Keratinocyte (primary cell): Measurements from ENCODE around the gene BRD7. TPM values are rescaled to one million over a fixed set of nuclear protein-coding genes. Genes with fewer than 3 reads are reported as not detected.

Experiments used
- DNase-seq: peaks from one replicate; pipeline ENCODE4 v3.0.0-alpha.2; 2011; ENCODE audit warnings: low read depth, missing footprints, low spot score
- FAIRE-seq: peaks from 2 replicates; lab custom pipeline; 2011; peaks lifted over from hg19 to GRCh38; lab: Jason Lieb, UNC
- H2AFZ ChIP-seq: 2 replicates; pipeline ENCODE4 v1.6.0; 2012; ENCODE audit warnings: low read length, control low read depth, inconsistent platforms; ENCODE audit not compliant: control insufficient read depth
- H3K27ac ChIP-seq: 2 replicates; pipeline ENCODE4 v1.5.1; 2011; ENCODE audit warnings: low read length; ENCODE audit not compliant: control insufficient read depth, insufficient read depth
- H3K27me3 ChIP-seq: 3 replicates; pipeline ENCODE4 v1.6.0; 2011; ENCODE audit warnings: low read length; ENCODE audit not compliant: control insufficient read depth, insufficient read depth; ENCODE audit errors: extremely low read depth
- H3K36me3 ChIP-seq, 2 experiments: 2 replicates in 1 of 2; 3 replicates in 1 of 2; pipeline ENCODE4 v1.5.1; 2011; ENCODE audit warnings: low read length in 2 of 2, mild to moderate bottlenecking in 1 of 2; ENCODE audit not compliant: control insufficient read depth in 2 of 2, insufficient read depth in 2 of 2; ENCODE audit errors: extremely low read depth in 1 of 2
- H3K4me1 ChIP-seq: 3 replicates; pipeline ENCODE4 v1.5.1; 2011; ENCODE audit warnings: low read length; ENCODE audit not compliant: control insufficient read depth, insufficient read depth; ENCODE audit errors: extremely low read depth
- H3K4me2 ChIP-seq: 3 replicates; pipeline ENCODE4 v1.6.0; 2011; ENCODE audit warnings: low read depth, low read length; ENCODE audit not compliant: control insufficient read depth, insufficient read depth; ENCODE audit errors: extremely low read depth
- H3K4me3 ChIP-seq, 3 experiments: fragments of 200-600 bp in 1 of 3; sonication (generic) in 1 of 3; 2 replicates in 2 of 3; 3 replicates in 1 of 3; pipeline ENCODE4 v1.5.1; 2011 to 2016; ENCODE audit warnings: low read length in 3 of 3, mild to moderate bottlenecking in 3 of 3, control low read depth in 2 of 3, inconsistent platforms in 1 of 3, low read depth in 1 of 3, mixed read lengths in 1 of 3, mixed run types in 1 of 3, moderate library complexity in 1 of 3; ENCODE audit not compliant: control insufficient read depth in 2 of 3, insufficient read depth in 2 of 3; ENCODE audit errors: extremely low read depth in 1 of 3
- H3K79me2 ChIP-seq: 2 replicates; pipeline ENCODE4 v1.6.0; 2012; ENCODE audit warnings: low read length; ENCODE audit not compliant: control insufficient read depth, insufficient read depth
- H3K9ac ChIP-seq: 3 replicates; pipeline ENCODE4 v1.6.0; 2011; ENCODE audit warnings: low read length; ENCODE audit not compliant: control insufficient read depth, insufficient read depth; ENCODE audit errors: extremely low read depth
- H3K9me1 ChIP-seq: 3 replicates; pipeline ENCODE4 v1.6.0; 2011; ENCODE audit warnings: low read length; ENCODE audit not compliant: control insufficient read depth, insufficient read depth; ENCODE audit errors: extremely low read depth
- H3K9me3 ChIP-seq: 2 replicates; pipeline ENCODE4 v1.5.1; 2012; ENCODE audit warnings: low read depth, low read length; ENCODE audit not compliant: control insufficient read depth
- H4K20me1 ChIP-seq: 3 replicates; pipeline ENCODE4 v1.6.0; 2011; ENCODE audit warnings: low read length; ENCODE audit not compliant: control insufficient read depth, insufficient read depth; ENCODE audit errors: extremely low read depth
- EZH2 ChIP-seq: IDR thresholded peaks from one replicate; pipeline ENCODE4 v1.6.1; 2012; ENCODE audit warnings: inconsistent platforms, mild to moderate bottlenecking, low read length, moderate library complexity
- dilution Hi-C: fragments of 300-500 bp; cut with MboI; formaldehyde crosslinking; loops from one replicate; pipeline ENCODE4 v1.7.0; 2020; ENCODE audit warnings: low sequenced_read_pairs; ENCODE audit not compliant: extremely low pct_ligation_motif_present
- polyA plus RNA-seq, 5 experiments: library from polyadenylated mRNA; depleted of rRNA in 3 of 5; stranded (reverse) in 3 of 5; stranded (forward) in 1 of 5; unstranded in 1 of 5; fragments of >200 nt; gene quantifications; 1 replicate in 1 of 5; 2 replicates in 3 of 5; 3 replicates in 1 of 5; pipeline versions ENCODE4 v1.2.1 to v1.2.3, GENCODE V29; 2011 to 2012; ENCODE audit warnings: missing spikeins in 2 of 5, low read depth in 1 of 5, low replicate concordance in 1 of 5
- TF ChIP-seq, protein P1 (sequence below), 3 experiments: IDR thresholded peaks in 1 of 3; conservative IDR thresholded peaks in 1 of 3; optimal IDR thresholded peaks in 1 of 3; 2 replicates in 2 of 3; 3 replicates in 1 of 3; pipeline versions ENCODE3 to v1.5.1; 2011; ENCODE audit warnings: low read length in 3 of 3, mild to moderate bottlenecking in 3 of 3, moderate library complexity in 2 of 3, control low read depth in 1 of 3, inconsistent platforms in 1 of 3; ENCODE audit not compliant: insufficient read depth in 2 of 3; ENCODE audit errors: extremely low read depth in 1 of 3

Gene BRD7
- polyA plus RNA-seq, 1 donor (not counting 4 experiments of a cell fraction or from before 2014, with no cell fraction given), result 66.6 TPM

DNA sequence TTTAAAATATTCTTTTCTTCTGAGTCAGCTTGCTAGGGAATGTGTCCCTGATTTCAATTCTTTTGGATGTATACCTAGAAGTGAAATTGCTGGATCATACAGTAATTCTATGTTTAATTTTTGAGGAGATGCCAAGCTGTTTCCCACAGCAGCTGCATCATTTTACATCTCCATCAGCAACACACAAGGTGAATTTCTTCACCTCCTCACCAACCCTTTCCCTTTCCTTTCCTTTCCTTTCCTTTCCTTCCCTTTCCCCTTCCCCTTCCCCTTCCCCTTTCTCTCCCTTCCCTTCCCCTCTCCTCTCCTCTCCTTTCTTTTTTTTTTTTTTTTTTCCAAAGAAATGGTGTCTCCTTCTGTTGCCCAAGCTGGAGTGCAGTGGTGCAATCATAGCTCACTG, 45.4 kb upstream of the BRD7 start:
- Histone ChIP-seq H3K4me1 (no peaks in the 10 kb centered on the region), H3K27ac (no peak overlapping the region), H3K9me3 (no peaks in the 10 kb centered on the region), H3K9ac (no peak overlapping the region), H3K4me2 (no peak overlapping the region), H3K36me3 (no peaks in the 10 kb centered on the region), H3K79me2 (no peaks in the 10 kb centered on the region), H4K20me1 (no peaks in the 10 kb centered on the region), H3K27me3 (no peaks in the 10 kb centered on the region), H3K9me1 (no peaks in the 10 kb centered on the region), H3K4me3 (no peak overlapping the region), H2AFZ (no peak overlapping the region)
- TF ChIP-seq, protein P1, sequence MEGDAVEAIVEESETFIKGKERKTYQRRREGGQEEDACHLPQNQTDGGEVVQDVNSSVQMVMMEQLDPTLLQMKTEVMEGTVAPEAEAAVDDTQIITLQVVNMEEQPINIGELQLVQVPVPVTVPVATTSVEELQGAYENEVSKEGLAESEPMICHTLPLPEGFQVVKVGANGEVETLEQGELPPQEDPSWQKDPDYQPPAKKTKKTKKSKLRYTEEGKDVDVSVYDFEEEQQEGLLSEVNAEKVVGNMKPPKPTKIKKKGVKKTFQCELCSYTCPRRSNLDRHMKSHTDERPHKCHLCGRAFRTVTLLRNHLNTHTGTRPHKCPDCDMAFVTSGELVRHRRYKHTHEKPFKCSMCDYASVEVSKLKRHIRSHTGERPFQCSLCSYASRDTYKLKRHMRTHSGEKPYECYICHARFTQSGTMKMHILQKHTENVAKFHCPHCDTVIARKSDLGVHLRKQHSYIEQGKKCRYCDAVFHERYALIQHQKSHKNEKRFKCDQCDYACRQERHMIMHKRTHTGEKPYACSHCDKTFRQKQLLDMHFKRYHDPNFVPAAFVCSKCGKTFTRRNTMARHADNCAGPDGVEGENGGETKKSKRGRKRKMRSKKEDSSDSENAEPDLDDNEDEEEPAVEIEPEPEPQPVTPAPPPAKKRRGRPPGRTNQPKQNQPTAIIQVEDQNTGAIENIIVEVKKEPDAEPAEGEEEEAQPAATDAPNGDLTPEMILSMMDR (optimal IDR thresholded peaks at IDR 0.05 in 1 of 3, IDR thresholded peaks at IDR 0.05 in 1 of 3, conservative IDR thresholded peaks at IDR 0.05 in 1 of 3; ENCODE audit: extremely low read depth in 1 of 3, insufficient read depth in 2 of 3, low read length in 3 of 3), result no peak
- TF ChIP-seq EZH2, result no peak
- dilution Hi-C loops, result no loop called here
- no peak for DNase-seq
- FAIRE-seq, result no peak

DNA sequence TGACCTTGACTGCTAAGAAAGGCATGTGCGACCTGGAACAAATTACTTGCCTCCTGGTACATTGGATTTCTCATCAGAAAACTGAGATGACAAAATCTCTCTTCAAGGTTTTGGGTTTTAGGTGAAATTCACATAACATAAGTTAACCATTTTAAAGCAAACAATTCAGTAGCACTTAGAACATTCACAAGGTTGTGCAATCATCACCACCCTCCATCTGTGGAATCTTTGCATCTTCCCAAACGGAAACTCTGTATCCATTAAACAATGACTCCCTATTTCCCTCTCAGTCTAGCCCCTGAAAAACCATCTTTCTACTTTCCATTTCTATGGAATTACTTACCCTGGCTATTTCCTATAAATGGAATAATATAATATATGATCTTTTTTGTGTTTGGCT, 42.2 kb upstream of the BRD7 start:
- dilution Hi-C loops, result no loop called here
- no peak for DNase-seq
- Histone ChIP-seq H3K36me3 (no peaks in the 10 kb centered on the region), H3K4me3 (no peak overlapping the region), H3K4me1 (no peaks in the 10 kb centered on the region), H3K27me3 (no peaks in the 10 kb centered on the region), H3K27ac (no peak overlapping the region), H3K9ac (no peak overlapping the region), H3K9me3 (no peaks in the 10 kb centered on the region), H3K9me1 (no peaks in the 10 kb centered on the region), H2AFZ (no peak overlapping the region), H3K79me2 (no peaks in the 10 kb centered on the region), H4K20me1 (no peaks in the 10 kb centered on the region), H3K4me2 (no peak overlapping the region)
- no peak for TF ChIP-seq EZH2
- TF ChIP-seq, protein P1 (optimal IDR thresholded peaks at IDR 0.05 in 1 of 3, IDR thresholded peaks at IDR 0.05 in 1 of 3, conservative IDR thresholded peaks at IDR 0.05 in 1 of 3; ENCODE audit: extremely low read depth in 1 of 3, insufficient read depth in 2 of 3, low read length in 3 of 3), result no peak
- peak; percentile 17 for FAIRE-seq
